Loucy (cell line): ENCODE data around the gene SULT2B1.

Experiments used
- CTCF ChIP-seq: fragments of 200-600 bp; sonication (generic); conservative IDR thresholded peaks from 2 replicates; pipeline ENCODE4 v1.5.1; 2014; ENCODE audit warnings: mild to moderate bottlenecking, antibody characterized with exemption, low read length
- EZH2phosphoT487 ChIP-seq: fragments of 200-600 bp; IDR thresholded peaks from 2 replicates; pipeline ENCODE4 v1.6.1; 2018; ENCODE audit warnings: antibody characterized with exemption, mild to moderate bottlenecking, moderate library complexity, borderline replicate concordance

- TF ChIP-seq CTCF (no peak), EZH2phosphoT487 (no peak)
These were observed 73.9 kb downstream of the SULT2B1 start for GRCh38 chr19:48625891-48626327.
